CD14-positive monocyte (primary cell): ENCODE measurements around the gene COL25A1. TPM values are rescaled to one million over a fixed set of nuclear protein-coding genes. Genes with fewer than 3 reads are reported as not detected.

Experiments
- DNase-seq, 3 donors: peaks; one replicate each; pipeline ENCODE4 v3.0.0-alpha.2; 2011 to 2022
- H2AFZ ChIP-seq: 2 replicates; pipeline ENCODE4 v1.6.0; 2012; ENCODE audit warnings: mild to moderate bottlenecking, low read depth, low read length, inconsistent platforms; ENCODE audit not compliant: insufficient read depth, poor library complexity, severe bottlenecking
- H3K27ac ChIP-seq, 2 donors: 1 replicate in 1 of 2; 2 replicates in 1 of 2; pipeline ENCODE4 v1.5.1; 2012 to 2013; ENCODE audit warnings: low read length in 2 of 2, control low read depth in 1 of 2, inconsistent platforms in 1 of 2, low read depth in 1 of 2, mild to moderate bottlenecking in 1 of 2
- H3K27me3 ChIP-seq, 2 donors: one replicate each; pipeline versions ENCODE4 v1.6.0 to v1.6.1; 2011 to 2013; ENCODE audit warnings: low read length in 2 of 2; ENCODE audit not compliant: control insufficient read depth in 2 of 2, insufficient read depth in 2 of 2
- H3K36me3 ChIP-seq, 2 donors: replicated peaks in 1 of 2; 1 replicate in 1 of 2; 2 replicates in 1 of 2; pipeline versions ENCODE4 v1.5.1 to v1.6.1; 2012 to 2013; ENCODE audit warnings: low read length in 2 of 2, control low read depth in 1 of 2, inconsistent platforms in 1 of 2, mild to moderate bottlenecking in 1 of 2; ENCODE audit not compliant: insufficient read depth in 2 of 2, control insufficient read depth in 1 of 2
- H3K4me1 ChIP-seq, 2 donors: 1 replicate in 1 of 2; 2 replicates in 1 of 2; pipeline versions ENCODE4 v1.5.1 to v1.6.1; 2012 to 2013; ENCODE audit warnings: low read length in 2 of 2, control low read depth in 1 of 2, inconsistent platforms in 1 of 2, mild to moderate bottlenecking in 1 of 2, moderate library complexity in 1 of 2; ENCODE audit not compliant: insufficient read depth in 2 of 2, control insufficient read depth in 1 of 2
- H3K4me2 ChIP-seq: replicated peaks from 2 replicates; pipeline ENCODE3; 2012; ENCODE audit warnings: low read length, moderate library complexity, mild to moderate bottlenecking; ENCODE audit not compliant: poor library complexity, severe bottlenecking; ENCODE audit errors: extremely low read depth
- H3K4me3 ChIP-seq, 3 experiments: fragments of 200-600 bp in 1 of 3; sonication (generic) in 1 of 3; replicated peaks in 1 of 3; 1 replicate in 2 of 3; 2 replicates in 1 of 3; pipeline ENCODE4 v1.5.1; 2011 to 2013; ENCODE audit warnings: low read length in 3 of 3, mild to moderate bottlenecking in 3 of 3, control low read depth in 2 of 3, low read depth in 2 of 3, inconsistent platforms in 1 of 3, moderate library complexity in 1 of 3
- H3K79me2 ChIP-seq: 2 replicates; pipeline ENCODE4 v1.6.0; 2012; ENCODE audit warnings: mild to moderate bottlenecking, control low read depth, inconsistent platforms, low read length, moderate library complexity; ENCODE audit not compliant: insufficient read depth
- H3K9ac ChIP-seq: 2 replicates; pipeline ENCODE4 v1.6.0; 2017; ENCODE audit warnings: low read length, mild to moderate bottlenecking; ENCODE audit not compliant: insufficient read depth, poor library complexity, severe bottlenecking
- H3K9me3 ChIP-seq, 2 donors: replicated peaks in 1 of 2; 1 replicate in 1 of 2; 2 replicates in 1 of 2; pipeline versions ENCODE4 v1.5.1 to v1.6.1; 2012 to 2013; ENCODE audit warnings: low read length in 2 of 2, control low read depth in 1 of 2; ENCODE audit not compliant: control insufficient read depth in 1 of 2, insufficient read depth in 1 of 2
- H4K20me1 ChIP-seq: 2 replicates; pipeline ENCODE4 v1.6.0; 2012; ENCODE audit warnings: mild to moderate bottlenecking, low read length, control low read depth, moderate library complexity; ENCODE audit not compliant: insufficient read depth
- H3K27ac Mint-ChIP-seq, 7 donors: one replicate each; pipeline ENCODE4 v1.8.0; 2020; ENCODE audit warnings: mild to moderate bottlenecking in 7 of 7, mixed read lengths in 7 of 7, moderate library complexity in 6 of 7, inconsistent platforms in 2 of 7
- H3K27me3 Mint-ChIP-seq, 3 donors: one replicate each; pipeline ENCODE4 v1.8.0; 2021 to 2022; ENCODE audit warnings: low read depth in 3 of 3, mild to moderate bottlenecking in 3 of 3, mixed read lengths in 3 of 3, moderate library complexity in 3 of 3, inconsistent platforms in 1 of 3
- H3K36me3 Mint-ChIP-seq, 2 donors: one replicate each; pipeline ENCODE4 v1.8.0; 2020; ENCODE audit warnings: mixed read lengths in 2 of 2, inconsistent platforms in 1 of 2, mild to moderate bottlenecking in 1 of 2
- H3K4me1 Mint-ChIP-seq: one replicate; pipeline ENCODE4 v1.8.0; 2020; ENCODE audit warnings: mild to moderate bottlenecking, mixed read lengths
- H3K4me3 Mint-ChIP-seq, 2 donors: one replicate each; pipeline ENCODE4 v1.8.0; 2020; ENCODE audit warnings: mild to moderate bottlenecking in 2 of 2, mixed read lengths in 2 of 2, moderate library complexity in 1 of 2
- H3K9me3 Mint-ChIP-seq, 7 donors: one replicate each; pipeline ENCODE4 v1.8.0; 2020 to 2022; ENCODE audit warnings: mixed read lengths in 7 of 7, mild to moderate bottlenecking in 6 of 7, moderate library complexity in 6 of 7, inconsistent platforms in 2 of 7
- WGBS: methylation state at CpG from one replicate; pipeline ENCODE4 v1.1.5; 2013; ENCODE audit warnings: missing lambda C conversion rate; ENCODE audit not compliant: insufficient coverage; 5-methylcytosine and 5-hydroxymethylcytosine counted together
- intact Hi-C, 2 donors: fragments of 100-400 bp; cut with micrococcal nuclease; formaldehyde crosslinking; loops; one replicate each; pipeline versions ENCODE4 v1.15.0 to v1.15.1; 2023
- polyA plus RNA-seq, 3 donors: library from polyadenylated mRNA; depleted of rRNA in 1 of 3; unstranded in 2 of 3; stranded (reverse) in 1 of 3; fragments of 300-500 nt in 2 of 3; fragments of >200 nt in 1 of 3; fragmentation: Illumina TruSeq in 2 of 3; gene quantifications; 1 replicate in 2 of 3; 2 replicates in 1 of 3; pipeline ENCODE4 v1.2.3, GENCODE V29; 2012 to 2021
- TF ChIP-seq, protein P1 (sequence below): fragments of 200-600 bp; IDR thresholded peaks from one replicate; pipeline ENCODE4 v1.8.0; 2022; ENCODE audit warnings: antibody characterized with exemption, mild to moderate bottlenecking

COL25A1 gene
- polyA plus RNA-seq, 3 donors, result not detected

DNA sequence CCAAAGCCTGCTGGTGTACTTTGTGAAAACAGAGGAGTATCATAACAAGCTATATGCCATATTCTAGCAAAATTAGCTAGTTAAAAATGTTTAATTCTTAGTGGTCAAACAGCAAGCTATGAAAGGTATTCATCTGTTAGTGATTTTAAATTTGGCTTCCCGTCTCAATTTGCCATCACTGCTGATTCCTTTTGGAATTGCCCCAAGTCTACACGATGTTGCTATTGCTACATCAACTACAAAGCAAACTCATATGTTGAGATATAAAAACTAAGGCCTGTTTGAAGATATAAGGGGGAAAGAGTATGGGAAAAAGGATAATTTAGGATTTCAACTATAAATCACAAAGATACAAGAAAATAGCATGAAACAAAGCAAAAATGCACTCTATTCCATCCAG, 146.1 kb downstream of the COL25A1 start:
- intact Hi-C loops, result no loop called here
- H3K4me2 ChIP-seq, result no peak overlapping the region
- WGBS, result no CpG with 5 or more reads among the region's 2 CpGs
- Mint-ChIP-seq H3K27ac (no peak overlapping the region), H3K27me3 (peaks cover 0 to 2% (median 0%) of the 10 kb centered on the region in 3 donors), H3K36me3 (no peaks in the 10 kb centered on the region), H3K4me1 (no peaks in the 10 kb centered on the region), H3K9me3 (no peaks in the 10 kb centered on the region), H3K4me3 (no peak overlapping the region)
- no peak for DNase-seq
- no peak overlapping the region for H2AFZ ChIP-seq
- H4K20me1 ChIP-seq, result no peaks in the 10 kb centered on the region
- no peaks in the 10 kb centered on the region for H3K27me3 ChIP-seq
- H3K9ac ChIP-seq, result no peak overlapping the region
- no peaks in the 10 kb centered on the region for H3K4me1 ChIP-seq
- no peak overlapping the region for H3K4me3 ChIP-seq
- no peak overlapping the region for H3K27ac ChIP-seq
- no peaks in the 10 kb centered on the region for H3K79me2 ChIP-seq
- no peaks in the 10 kb centered on the region for H3K36me3 ChIP-seq
- no peaks in the 10 kb centered on the region for H3K9me3 ChIP-seq
- TF ChIP-seq, protein P1, sequence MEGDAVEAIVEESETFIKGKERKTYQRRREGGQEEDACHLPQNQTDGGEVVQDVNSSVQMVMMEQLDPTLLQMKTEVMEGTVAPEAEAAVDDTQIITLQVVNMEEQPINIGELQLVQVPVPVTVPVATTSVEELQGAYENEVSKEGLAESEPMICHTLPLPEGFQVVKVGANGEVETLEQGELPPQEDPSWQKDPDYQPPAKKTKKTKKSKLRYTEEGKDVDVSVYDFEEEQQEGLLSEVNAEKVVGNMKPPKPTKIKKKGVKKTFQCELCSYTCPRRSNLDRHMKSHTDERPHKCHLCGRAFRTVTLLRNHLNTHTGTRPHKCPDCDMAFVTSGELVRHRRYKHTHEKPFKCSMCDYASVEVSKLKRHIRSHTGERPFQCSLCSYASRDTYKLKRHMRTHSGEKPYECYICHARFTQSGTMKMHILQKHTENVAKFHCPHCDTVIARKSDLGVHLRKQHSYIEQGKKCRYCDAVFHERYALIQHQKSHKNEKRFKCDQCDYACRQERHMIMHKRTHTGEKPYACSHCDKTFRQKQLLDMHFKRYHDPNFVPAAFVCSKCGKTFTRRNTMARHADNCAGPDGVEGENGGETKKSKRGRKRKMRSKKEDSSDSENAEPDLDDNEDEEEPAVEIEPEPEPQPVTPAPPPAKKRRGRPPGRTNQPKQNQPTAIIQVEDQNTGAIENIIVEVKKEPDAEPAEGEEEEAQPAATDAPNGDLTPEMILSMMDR, result no peak

DNA sequence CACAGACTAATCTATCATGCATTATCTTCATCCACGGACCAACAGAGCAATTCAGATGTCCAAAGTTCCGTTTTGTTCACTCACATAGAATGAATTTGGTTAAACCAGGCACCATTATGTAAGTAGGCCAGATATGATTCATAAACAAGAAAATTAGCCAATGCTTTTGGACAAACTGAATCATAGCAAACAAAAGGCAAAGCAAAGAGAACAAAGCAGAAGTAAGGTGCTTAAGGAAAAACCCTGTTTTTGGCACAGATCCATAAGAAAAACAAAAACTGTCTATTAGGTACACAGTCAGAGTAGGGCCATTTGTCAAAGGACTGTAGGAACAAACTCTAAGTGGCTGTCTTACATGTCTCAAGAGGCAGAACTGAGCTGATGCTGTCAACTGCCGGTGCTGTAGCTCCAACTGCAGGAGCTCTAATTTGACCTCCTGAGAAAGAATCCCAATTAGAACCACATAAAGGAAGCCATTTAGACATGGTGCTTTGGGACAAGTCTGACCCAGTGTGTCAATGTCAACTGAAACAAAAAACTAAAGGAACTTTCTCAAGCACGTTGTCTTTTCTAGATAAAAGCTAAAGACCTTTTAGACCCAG, 146.7 kb downstream of the COL25A1 start:
- Histone ChIP-seq H3K4me1 (no peaks in the 10 kb centered on the region), H3K4me2 (no peak overlapping the region), H3K36me3 (no peaks in the 10 kb centered on the region), H3K9me3 (no peaks in the 10 kb centered on the region), H3K79me2 (no peaks in the 10 kb centered on the region), H4K20me1 (no peaks in the 10 kb centered on the region), H3K9ac (no peak overlapping the region), H3K27ac (no peak overlapping the region), H2AFZ (no peak overlapping the region), H3K27me3 (no peaks in the 10 kb centered on the region), H3K4me3 (no peak overlapping the region)
- Mint-ChIP-seq H3K4me3 (no peak overlapping the region), H3K9me3 (no peaks in the 10 kb centered on the region), H3K36me3 (no peaks in the 10 kb centered on the region), H3K27me3 (peaks cover 0 to 2% (median 0%) of the 10 kb centered on the region in 3 donors), H3K4me1 (no peaks in the 10 kb centered on the region), H3K27ac (no peak overlapping the region)
- TF ChIP-seq, protein P1, result no peak
- WGBS, result 92% methylated on average over 2 of the region's 4 CpGs
- intact Hi-C loops, result no loop called here
- no peak for DNase-seq
